GM12874 (cell line): ENCODE measurements around the gene DNHD1.

Experiments
- TF ChIP-seq, protein P1 (sequence below): IDR thresholded peaks from 2 replicates; pipeline ENCODE4 v1.5.1; 2011; ENCODE audit warnings: low read depth, mild to moderate bottlenecking, control low read depth, low read length, moderate library complexity; ENCODE audit not compliant: insufficient read depth

Gene DNHD1

GRCh38 chr11:6497069-6497839 is at the start of gene DNHD1:
Gene DNHD1, plus strand, starts transcription at chr11:6497280. Its CDS starts 936 bp downstream, at chr11:6498216.
- TF ChIP-seq, protein P1, sequence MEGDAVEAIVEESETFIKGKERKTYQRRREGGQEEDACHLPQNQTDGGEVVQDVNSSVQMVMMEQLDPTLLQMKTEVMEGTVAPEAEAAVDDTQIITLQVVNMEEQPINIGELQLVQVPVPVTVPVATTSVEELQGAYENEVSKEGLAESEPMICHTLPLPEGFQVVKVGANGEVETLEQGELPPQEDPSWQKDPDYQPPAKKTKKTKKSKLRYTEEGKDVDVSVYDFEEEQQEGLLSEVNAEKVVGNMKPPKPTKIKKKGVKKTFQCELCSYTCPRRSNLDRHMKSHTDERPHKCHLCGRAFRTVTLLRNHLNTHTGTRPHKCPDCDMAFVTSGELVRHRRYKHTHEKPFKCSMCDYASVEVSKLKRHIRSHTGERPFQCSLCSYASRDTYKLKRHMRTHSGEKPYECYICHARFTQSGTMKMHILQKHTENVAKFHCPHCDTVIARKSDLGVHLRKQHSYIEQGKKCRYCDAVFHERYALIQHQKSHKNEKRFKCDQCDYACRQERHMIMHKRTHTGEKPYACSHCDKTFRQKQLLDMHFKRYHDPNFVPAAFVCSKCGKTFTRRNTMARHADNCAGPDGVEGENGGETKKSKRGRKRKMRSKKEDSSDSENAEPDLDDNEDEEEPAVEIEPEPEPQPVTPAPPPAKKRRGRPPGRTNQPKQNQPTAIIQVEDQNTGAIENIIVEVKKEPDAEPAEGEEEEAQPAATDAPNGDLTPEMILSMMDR, result no peak

DNA sequence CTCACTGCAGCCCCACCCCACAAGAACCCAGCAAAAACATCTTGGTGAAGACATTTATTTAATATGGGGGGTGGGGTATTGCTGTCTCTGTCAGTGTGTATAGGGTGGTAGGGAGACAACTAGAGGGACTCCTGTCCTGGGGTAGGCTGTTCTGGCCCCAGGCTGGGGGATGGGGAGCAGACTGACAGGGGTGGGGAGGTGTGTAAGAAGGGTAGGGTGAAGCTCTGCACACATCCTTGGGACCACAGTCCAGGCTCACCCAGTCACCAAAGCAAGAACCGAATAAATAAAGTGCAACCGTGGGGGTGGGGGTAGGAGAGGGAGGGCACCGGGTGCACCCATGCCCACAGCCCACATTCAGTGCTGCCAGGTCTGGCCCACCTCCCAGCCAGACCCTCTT is 48.5 kb upstream of the DNHD1 start:
- TF ChIP-seq, protein P1, result no peak

DNA sequence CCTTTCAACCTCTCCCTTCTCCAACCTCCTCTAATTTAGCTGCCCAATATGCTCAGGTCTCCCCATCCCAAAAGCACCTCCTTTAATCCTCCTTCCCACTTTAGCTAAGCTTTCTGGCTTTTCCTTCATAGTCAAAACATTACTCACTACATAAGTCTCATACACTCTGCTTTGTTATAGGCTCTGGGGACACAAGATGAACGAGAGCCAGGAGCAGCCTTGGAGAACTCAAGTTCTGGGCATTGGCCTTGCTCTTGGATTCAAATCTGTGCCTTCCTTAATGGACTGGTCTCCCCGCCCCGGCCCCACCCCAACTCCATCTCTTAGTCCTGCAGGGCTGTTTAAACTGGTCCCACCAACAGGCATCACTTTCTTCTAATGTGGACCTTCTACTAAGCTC is 44.9 kb upstream of the DNHD1 start:
- TF ChIP-seq, protein P1, result no peak

DNA sequence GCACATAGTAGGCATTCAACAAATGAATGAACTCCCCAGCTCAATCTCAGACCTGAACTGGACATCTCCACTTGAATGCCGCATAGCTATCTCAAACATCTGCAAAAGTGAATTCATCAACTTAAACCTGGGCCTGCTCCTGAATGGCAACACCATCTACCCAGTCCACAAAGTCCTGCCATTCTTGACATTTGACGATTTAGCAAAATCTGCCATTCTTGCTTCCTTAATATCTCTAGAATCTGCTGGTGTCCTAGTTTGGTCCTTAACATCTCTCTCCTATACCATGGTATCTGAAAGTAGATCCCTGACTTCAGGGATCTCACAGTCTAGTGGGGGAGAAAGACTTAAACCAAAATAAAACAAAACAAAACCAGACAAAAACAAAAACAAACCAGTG is 43.9 kb upstream of the DNHD1 start:
- TF ChIP-seq, protein P1, result no peak

DNA sequence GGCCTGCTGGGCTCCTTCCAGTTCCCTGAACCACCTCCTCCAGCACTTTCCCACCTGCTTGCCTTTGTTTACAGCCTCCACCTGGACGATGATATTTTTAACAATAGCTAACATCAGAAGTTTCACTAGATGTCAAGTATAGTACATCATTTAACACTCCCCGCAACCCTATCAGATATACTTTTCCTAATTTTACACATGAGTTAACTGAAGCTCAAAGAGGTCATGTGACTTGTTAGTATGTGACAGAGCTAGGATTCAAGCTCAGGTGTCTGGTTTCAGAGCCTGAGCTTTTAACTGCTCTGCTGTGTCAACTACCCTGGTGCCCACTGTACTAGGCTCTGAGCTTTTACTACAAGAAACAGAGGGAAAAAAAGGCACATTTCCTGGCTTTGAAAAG is 42.0 kb upstream of the DNHD1 start:
- TF ChIP-seq, protein P1, result no peak

DNA sequence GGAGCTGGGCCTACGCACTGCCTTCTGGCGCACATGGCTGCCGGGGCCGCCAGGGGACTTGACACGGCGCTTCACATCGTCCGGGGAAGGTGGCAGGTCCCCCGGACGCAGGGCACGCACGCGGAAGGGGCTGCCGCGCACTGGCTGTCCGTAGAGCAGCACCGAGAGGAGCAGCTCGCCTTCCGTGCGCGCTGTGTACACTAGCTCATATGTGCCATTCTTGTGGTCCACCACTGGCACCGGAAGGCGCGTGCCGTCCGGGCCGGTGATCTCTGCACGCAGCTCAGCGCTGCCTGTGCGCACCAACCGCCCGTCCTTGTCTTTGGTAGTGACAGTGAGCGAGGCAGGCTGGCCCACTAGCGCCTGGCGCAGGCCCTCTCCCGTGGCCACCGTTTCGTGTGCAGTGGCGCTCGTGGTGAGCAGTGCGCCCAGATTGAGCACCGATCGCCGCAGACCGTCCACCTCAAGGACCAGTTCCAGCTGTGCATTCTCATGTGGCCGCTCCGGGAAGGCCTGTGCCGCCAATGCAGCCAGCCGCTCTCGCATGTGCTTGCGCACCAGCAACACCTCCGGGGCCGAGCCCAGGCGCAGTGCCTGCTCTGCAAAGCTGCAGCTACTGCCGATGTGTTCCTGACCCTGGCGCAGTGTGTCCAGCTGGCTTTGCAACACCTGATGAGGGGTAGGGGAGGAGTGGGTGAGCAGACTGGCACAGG is 40.6 kb upstream of the DNHD1 start:
- TF ChIP-seq, protein P1, result no peak

GRCh38 chr11:6457581-6458320 is 39.3 kb upstream of the DNHD1 start:
- TF ChIP-seq, protein P1, result no peak
